ENCODE results near the gene ZDHHC23.

The ZDHHC23 gene

GRCh38 chr3:113946831-113947230 is 982 bp upstream of the ZDHHC23 start:
- Histone ChIP-seq H3K9ac (peak overlapping the region in 2 of 11 experiments; percentile 65 to 74; a peak in 3 of 22 replicates), H3K4me2 (peak overlapping the region; percentile 99 to 100 (median 99); a peak in 20 of 22 replicates), H3K4me3 (peak overlapping the region; percentile 74 to 87 (median 78)), H3K27me3 (peaks cover 14 to 39% (median 24%) of the 10 kb centered on the region in 11 experiments; a peak in 20 of 22 replicates), H4K20me1 (peaks cover 0 to 7% (median 0%) of the 10 kb centered on the region in 11 experiments; a peak in 2 of 22 replicates), H3K36me3 (no peaks in the 10 kb centered on the region), H3K4me1 (peaks cover 0 to 15% (median 9%) of the 10 kb centered on the region in 10 experiments; a peak in 15 of 20 replicates), H3K9me3 (replicated peaks in 1 of 11) (no peaks in the 10 kb centered on the region), H3K27ac (no peak overlapping the region)
- TF ChIP-seq Cebpa-rat (IDR thresholded peaks at IDR 0.05), result no peak

DNA sequence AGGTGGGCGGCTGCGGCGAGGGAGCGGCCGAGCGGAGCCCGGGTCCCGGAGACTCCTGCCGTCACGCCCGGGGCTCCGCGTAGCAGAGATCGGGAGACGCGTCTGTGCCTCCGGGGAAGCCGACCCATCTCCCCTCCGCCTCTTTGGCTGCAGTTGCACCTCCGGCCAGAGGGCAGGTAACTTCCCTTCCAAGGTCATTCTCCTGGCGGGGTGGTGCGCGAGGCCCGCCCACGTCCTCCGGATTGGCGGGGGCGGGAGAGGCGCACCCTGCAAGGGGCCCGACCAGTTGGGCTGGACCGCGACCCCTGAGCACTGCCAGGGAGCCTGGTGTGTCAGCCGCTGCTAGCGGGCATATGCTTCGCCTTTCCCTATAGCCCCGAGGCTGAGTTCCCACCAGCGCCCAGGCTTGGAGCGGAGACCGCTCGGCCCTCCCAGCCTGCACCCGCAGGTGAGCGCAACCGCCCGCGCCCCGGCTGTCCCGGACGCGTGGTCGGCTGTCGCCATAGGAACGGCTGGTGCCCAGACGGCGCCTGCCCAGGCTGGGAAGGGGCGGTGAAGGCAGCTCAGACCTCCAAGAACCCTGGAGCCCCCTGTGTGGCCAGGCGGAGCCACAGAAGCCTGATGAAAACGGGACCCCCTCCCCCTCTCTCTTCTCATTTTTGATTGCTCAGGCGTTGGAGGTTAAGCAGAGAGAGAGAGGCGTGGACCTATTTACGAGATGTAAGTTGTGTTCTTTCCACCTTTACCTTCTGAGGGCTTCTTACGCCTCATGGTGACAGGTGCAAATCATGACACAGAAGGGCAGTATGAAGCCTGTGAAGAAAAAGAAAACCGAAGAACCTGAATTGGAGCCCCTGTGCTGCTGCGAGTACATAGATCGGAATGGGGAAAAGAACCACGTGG is 453 bp downstream of the ZDHHC23 start:
- 0 out of 22 replicates have a peak, but pooled peaks cover 0 to 4% (median 0%) of the 10 kb centered on the region in 11 experiments for H3K9me3 ChIP-seq (replicated peaks in 1 of 11)
- H3K4me2 ChIP-seq, result peak overlapping the region; percentile 99 to 100 (median 99)
- peaks cover 14 to 39% (median 24%) of the 10 kb centered on the region in 11 experiments; a peak in 20 of 22 replicates for H3K27me3 ChIP-seq
- peaks cover 0 to 7% (median 0%) of the 10 kb centered on the region in 11 experiments; a peak in 2 of 22 replicates for H4K20me1 ChIP-seq
- peak overlapping the region; percentile 49 to 79 (median 69) for H3K9ac ChIP-seq
- H3K4me1 ChIP-seq, result peaks cover under 1 to 20% (median 13%) of the 10 kb centered on the region in 10 experiments; a peak in 18 of 20 replicates
- TF ChIP-seq Cebpa-rat (IDR thresholded peaks at IDR 0.05), result no peak
- H3K27ac ChIP-seq, result peak overlapping the region in 10 of 11 experiments; percentile 16 to 65 (median 54); a peak in 18 of 22 replicates
- H3K36me3 ChIP-seq, result 0 out of 22 replicates have a peak, but pooled peaks cover 0 to 5% (median 0%) of the 10 kb centered on the region in 11 experiments
- peak overlapping the region; percentile 74 to 87 (median 78) for H3K4me3 ChIP-seq

GRCh38 chr3:113952921-113953320 is 5.1 kb downstream of the ZDHHC23 start:
- Histone ChIP-seq H3K27ac (no peak overlapping the region), H3K36me3 (peaks cover 0 to 12% (median 0%) of the 10 kb centered on the region in 11 experiments; a peak in 4 of 22 replicates), H3K9ac (no peak overlapping the region), H3K9me3 (replicated peaks in 1 of 11) (0 out of 22 replicates have a peak, but pooled peaks cover 0 to 4% (median 0%) of the 10 kb centered on the region in 11 experiments), H3K4me2 (peak overlapping the region in 8 of 11 experiments; percentile 65 to 87 (median 84); a peak in 11 of 22 replicates), H3K4me3 (no peak overlapping the region), H3K4me1 (peaks cover 20 to 33% (median 29%) of the 10 kb centered on the region in 10 experiments), H3K27me3 (peaks cover 14 to 25% (median 20%) of the 10 kb centered on the region in 11 experiments; a peak in 20 of 22 replicates), H4K20me1 (peaks cover 0 to 7% (median 0%) of the 10 kb centered on the region in 11 experiments; a peak in 2 of 22 replicates)
- TF ChIP-seq Cebpa-rat (IDR thresholded peaks at IDR 0.05), result no peak

DNA sequence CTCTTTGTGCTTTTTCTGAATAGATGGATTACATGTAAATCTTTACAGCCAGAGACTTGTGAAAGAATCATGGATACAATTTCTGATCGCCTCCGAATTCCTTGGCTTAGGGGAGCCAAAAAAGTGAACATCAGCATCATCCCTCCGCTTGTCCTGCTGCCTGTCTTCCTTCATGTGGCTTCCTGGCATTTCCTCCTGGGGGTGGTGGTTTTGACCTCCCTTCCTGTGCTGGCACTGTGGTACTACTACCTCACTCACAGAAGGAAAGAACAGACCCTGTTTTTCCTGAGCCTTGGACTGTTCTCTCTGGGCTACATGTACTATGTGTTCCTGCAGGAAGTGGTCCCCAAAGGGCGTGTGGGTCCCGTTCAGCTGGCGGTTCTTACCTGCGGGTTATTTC is 5.9 kb downstream of the ZDHHC23 start:
- no peak overlapping the region for H3K27ac ChIP-seq
- no peak overlapping the region for H3K9ac ChIP-seq
- H4K20me1 ChIP-seq, result peaks cover 0 to 6% (median 0%) of the 10 kb centered on the region in 11 experiments; a peak in 2 of 22 replicates
- H3K27me3 ChIP-seq, result peaks cover 6 to 18% (median 13%) of the 10 kb centered on the region in 11 experiments; a peak in 19 of 22 replicates
- H3K4me3 ChIP-seq, result peak overlapping the region in 4 of 10 experiments; percentile 1 to 41 (median 4); a peak in 2 of 20 replicates
- H3K4me1 ChIP-seq, result peaks cover 20 to 26% (median 21%) of the 10 kb centered on the region in 10 experiments
- peak overlapping the region; percentile 65 to 87 (median 82) for H3K4me2 ChIP-seq
- peaks cover 0 to 17% (median 5%) of the 10 kb centered on the region in 11 experiments; a peak in 9 of 22 replicates for H3K36me3 ChIP-seq
- H3K9me3 ChIP-seq (replicated peaks in 1 of 11), result 0 out of 22 replicates have a peak, but pooled peaks cover 0 to 4% (median 0%) of the 10 kb centered on the region in 11 experiments
- TF ChIP-seq Cebpa-rat (IDR thresholded peaks at IDR 0.05), result no peak

- Histone ChIP-seq H4K20me1 (peaks cover 0 to 6% (median 0%) of the 10 kb centered on the region in 11 experiments; a peak in 1 of 22 replicates), H3K9ac (no peak overlapping the region), H3K27me3 (peaks cover 1 to 13% (median 8%) of the 10 kb centered on the region in 11 experiments; a peak in 15 of 22 replicates), H3K27ac (no peak overlapping the region), H3K4me3 (peak overlapping the region in 4 of 10 experiments; percentile 1 to 41 (median 4); a peak in 2 of 20 replicates), H3K4me1 (peaks cover 18 to 25% (median 20%) of the 10 kb centered on the region in 10 experiments), H3K4me2 (peak overlapping the region; percentile 65 to 87 (median 82)), H3K9me3 (replicated peaks in 1 of 11) (0 out of 22 replicates have a peak, but pooled peaks cover 0 to 4% (median 0%) of the 10 kb centered on the region in 11 experiments), H3K36me3 (peaks cover 0 to 22% (median 6%) of the 10 kb centered on the region in 11 experiments; a peak in 9 of 22 replicates)
- no peak for TF ChIP-seq Cebpa-rat (IDR thresholded peaks at IDR 0.05)
These were observed 6.4 kb downstream of the ZDHHC23 start for GRCh38 chr3:113954091-113954685.

DNA sequence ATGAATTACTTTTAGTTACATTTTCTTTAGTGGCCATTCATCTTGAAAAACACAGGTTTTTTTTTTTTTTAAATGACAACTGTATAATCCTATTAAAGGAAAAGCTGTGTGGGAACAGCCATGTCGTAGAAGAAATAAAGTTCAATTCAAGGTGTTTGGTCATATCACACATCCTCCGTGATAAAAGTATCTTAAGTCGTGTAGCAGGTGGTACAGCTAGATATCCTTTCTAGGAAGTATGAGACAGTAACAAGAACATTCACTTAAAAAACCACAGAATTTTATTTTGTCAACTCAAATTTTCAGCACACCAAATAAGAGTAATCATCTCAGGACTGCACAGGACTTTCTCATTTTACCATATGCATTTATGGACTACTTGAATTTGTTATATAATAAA is 16.1 kb downstream of the ZDHHC23 start:
- Histone ChIP-seq H3K36me3 (peaks cover 0 to 8% (median under 1%) of the 10 kb centered on the region in 11 experiments; a peak in 8 of 22 replicates), H3K27me3 (no peaks in the 10 kb centered on the region), H3K4me3 (no peak overlapping the region), H3K9ac (no peak overlapping the region), H4K20me1 (no peaks in the 10 kb centered on the region), H3K4me1 (0 out of 20 replicates have a peak, but pooled peaks cover 0 to 4% (median 0%) of the 10 kb centered on the region in 10 experiments), H3K9me3 (replicated peaks in 1 of 11) (no peaks in the 10 kb centered on the region), H3K27ac (no peak overlapping the region), H3K4me2 (no peak overlapping the region)
- TF ChIP-seq Cebpa-rat (IDR thresholded peaks at IDR 0.05), result no peak

DNA sequence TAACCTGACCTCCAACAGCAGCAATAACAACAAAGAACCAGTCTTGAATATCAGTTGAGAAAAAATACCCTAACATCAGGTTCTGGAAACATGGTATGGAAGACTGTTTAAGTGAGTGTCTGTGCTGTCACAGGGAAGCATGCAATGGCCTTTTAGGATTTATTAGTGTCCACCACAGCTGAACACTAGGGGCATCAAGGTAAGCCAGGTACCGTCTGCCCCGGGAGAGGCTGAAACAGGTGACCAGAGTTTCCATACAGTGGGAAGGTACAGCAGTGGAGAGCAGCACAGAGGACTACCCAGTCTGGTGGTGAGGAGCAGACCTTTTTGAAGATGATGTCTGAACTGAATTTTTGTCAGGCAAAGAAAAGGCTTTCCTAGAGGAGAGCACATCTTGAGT is 18.4 kb downstream of the ZDHHC23 start:
- Histone ChIP-seq H3K27ac (no peak overlapping the region), H3K9me3 (replicated peaks in 1 of 11) (no peaks in the 10 kb centered on the region), H3K9ac (no peak overlapping the region), H3K27me3 (no peaks in the 10 kb centered on the region), H4K20me1 (no peaks in the 10 kb centered on the region), H3K36me3 (peaks cover 0 to 6% (median 0%) of the 10 kb centered on the region in 11 experiments; a peak in 2 of 22 replicates), H3K4me2 (no peak overlapping the region), H3K4me1 (no peaks in the 10 kb centered on the region), H3K4me3 (no peak overlapping the region)
- TF ChIP-seq Cebpa-rat (IDR thresholded peaks at IDR 0.05), result no peak

GRCh38 chr3:113968986-113969385 is 21.2 kb downstream of the ZDHHC23 start:
- Histone ChIP-seq H3K27ac (no peak overlapping the region), H3K4me1 (no peaks in the 10 kb centered on the region), H3K9ac (no peak overlapping the region), H3K27me3 (no peaks in the 10 kb centered on the region), H3K9me3 (replicated peaks in 1 of 11) (peaks cover 14 to 26% (median 17%) of the 10 kb centered on the region in 11 experiments), H3K4me2 (no peak overlapping the region), H4K20me1 (no peaks in the 10 kb centered on the region), H3K36me3 (peaks cover 0 to 13% (median 7%) of the 10 kb centered on the region in 11 experiments; a peak in 7 of 22 replicates), H3K4me3 (no peak overlapping the region)
- TF ChIP-seq Cebpa-rat (IDR thresholded peaks at IDR 0.05), result no peak

Data from BLaER1 treated with 17β-estradiol and CSF1 and Interleukin-3, amounts not matched to agents 10 nM and 100 nM (cell line).